ENCODE results near the gene SFXN4. TPM values are rescaled to one million over a fixed set of nuclear protein-coding genes. Genes with fewer than 3 reads are reported as not detected.
A peak's percentile ranks its signal among the peaks of the same experiment; 100 is the strongest.

The SFXN4 gene
- total RNA-seq, 3 donors from 2014 or later (not counting 1 experiment from before 2014, with no cell fraction given), result 5.5 to 13.7 (median 8.1) TPM

DNA sequence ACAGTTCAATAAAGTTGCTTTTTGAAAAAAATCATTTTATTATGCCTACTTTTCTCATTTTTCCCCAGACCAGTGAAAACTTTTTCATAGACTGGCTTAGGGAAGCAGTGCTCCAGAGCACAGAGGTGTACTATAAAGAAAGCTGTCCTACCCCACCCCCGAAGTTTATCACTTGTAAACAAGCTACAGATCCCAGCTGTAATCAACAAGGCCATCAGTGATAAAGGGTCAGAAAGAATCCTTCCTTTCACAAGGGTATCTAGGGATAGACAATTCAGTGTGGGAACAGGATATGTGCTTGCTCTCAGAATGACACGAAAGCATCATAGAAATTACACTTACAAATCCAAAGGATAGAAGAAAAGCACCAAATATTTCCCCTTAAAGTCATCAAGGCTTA, 8.6 kb upstream of the SFXN4 start:
- H3K4me3 ChIP-seq (ENCODE audit: low read length), result no peak overlapping the region
- Mint-ChIP-seq H3K9me3 (no peaks in the 10 kb centered on the region), H3K27me3 (ENCODE audit: low read depth in 2 of 2) (no peaks in the 10 kb centered on the region), H3K4me3 (no peak overlapping the region), H3K4me1 (peaks cover 6 to 13% of the 10 kb centered on the region in 2 donors), H3K27ac (no peak overlapping the region), H3K36me3 (no peaks in the 10 kb centered on the region)
- peaks cover 14% of the 10 kb centered on the region for H3K4me1 ChIP-seq (ENCODE audit: control insufficient read depth, insufficient read depth, low read length)
- ATAC-seq, result no peak
- H3K9me3 ChIP-seq (ENCODE audit: control insufficient read depth, insufficient read depth, low read length), result no peaks in the 10 kb centered on the region
- no peaks in the 10 kb centered on the region for H3K27me3 ChIP-seq (ENCODE audit: control insufficient read depth, insufficient read depth, low read length)
- 100% methylated on average over 2 of the region's 2 CpGs for WGBS (ENCODE audit: insufficient coverage)
- TF ChIP-seq, protein P1, sequence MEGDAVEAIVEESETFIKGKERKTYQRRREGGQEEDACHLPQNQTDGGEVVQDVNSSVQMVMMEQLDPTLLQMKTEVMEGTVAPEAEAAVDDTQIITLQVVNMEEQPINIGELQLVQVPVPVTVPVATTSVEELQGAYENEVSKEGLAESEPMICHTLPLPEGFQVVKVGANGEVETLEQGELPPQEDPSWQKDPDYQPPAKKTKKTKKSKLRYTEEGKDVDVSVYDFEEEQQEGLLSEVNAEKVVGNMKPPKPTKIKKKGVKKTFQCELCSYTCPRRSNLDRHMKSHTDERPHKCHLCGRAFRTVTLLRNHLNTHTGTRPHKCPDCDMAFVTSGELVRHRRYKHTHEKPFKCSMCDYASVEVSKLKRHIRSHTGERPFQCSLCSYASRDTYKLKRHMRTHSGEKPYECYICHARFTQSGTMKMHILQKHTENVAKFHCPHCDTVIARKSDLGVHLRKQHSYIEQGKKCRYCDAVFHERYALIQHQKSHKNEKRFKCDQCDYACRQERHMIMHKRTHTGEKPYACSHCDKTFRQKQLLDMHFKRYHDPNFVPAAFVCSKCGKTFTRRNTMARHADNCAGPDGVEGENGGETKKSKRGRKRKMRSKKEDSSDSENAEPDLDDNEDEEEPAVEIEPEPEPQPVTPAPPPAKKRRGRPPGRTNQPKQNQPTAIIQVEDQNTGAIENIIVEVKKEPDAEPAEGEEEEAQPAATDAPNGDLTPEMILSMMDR (IDR thresholded peaks at IDR 0.05), result no peak
- intact Hi-C loops (cut with micrococcal nuclease), result no loop called here
- peaks cover 36% of the 10 kb centered on the region for H3K36me3 ChIP-seq (ENCODE audit: control insufficient read depth, insufficient read depth, low read length)
- no peak for DNase-seq
- no peak overlapping the region for H3K27ac ChIP-seq (ENCODE audit: low read length)

- intact Hi-C loops (cut with micrococcal nuclease), result no loop called here
- TF ChIP-seq, protein P1 (IDR thresholded peaks at IDR 0.05), result no peak
- no peak for ATAC-seq
- H3K4me1 Mint-ChIP-seq, result peaks cover 15 to 17% of the 10 kb centered on the region in 2 donors
- Histone ChIP-seq H3K4me3 (ENCODE audit: low read length) (no peak overlapping the region), H3K27me3 (ENCODE audit: control insufficient read depth, insufficient read depth, low read length) (no peaks in the 10 kb centered on the region), H3K36me3 (ENCODE audit: control insufficient read depth, insufficient read depth, low read length) (peaks cover 32% of the 10 kb centered on the region), H3K9me3 (ENCODE audit: control insufficient read depth, insufficient read depth, low read length) (no peaks in the 10 kb centered on the region), H3K27ac (ENCODE audit: low read length) (no peak overlapping the region), H3K4me1 (ENCODE audit: control insufficient read depth, insufficient read depth, low read length) (peaks cover 18% of the 10 kb centered on the region)
- H3K9me3 Mint-ChIP-seq, result no peaks in the 10 kb centered on the region
- DNase-seq, result no peak
- 82% methylated on average over 8 of the region's 8 CpGs for whole genome bisulfite sequencing (ENCODE audit: insufficient coverage)
- no peaks in the 10 kb centered on the region for H3K27me3 Mint-ChIP-seq (ENCODE audit: low read depth in 2 of 2)
- H3K27ac Mint-ChIP-seq, result peak overlapping the region; percentile 77 to 94
- H3K4me3 Mint-ChIP-seq, result peak overlapping the region; percentile 89
- no peaks in the 10 kb centered on the region for H3K36me3 Mint-ChIP-seq
Measured at GRCh38 chr10:119167041-119167440, 1.5 kb upstream of the SFXN4 start.

- ATAC-seq (no peak), DNase-seq (no peak)
- Mint-ChIP-seq H3K4me3 (peak overlapping the region; percentile 89), H3K27ac (peak overlapping the region; percentile 77 to 94), H3K9me3 (no peaks in the 10 kb centered on the region), H3K4me1 (peaks cover 15 to 17% of the 10 kb centered on the region in 2 donors), H3K36me3 (no peaks in the 10 kb centered on the region), H3K27me3 (ENCODE audit: low read depth in 2 of 2) (no peaks in the 10 kb centered on the region)
- Histone ChIP-seq H3K27me3 (ENCODE audit: control insufficient read depth, insufficient read depth, low read length) (no peaks in the 10 kb centered on the region), H3K9me3 (ENCODE audit: control insufficient read depth, insufficient read depth, low read length) (no peaks in the 10 kb centered on the region), H3K4me1 (ENCODE audit: control insufficient read depth, insufficient read depth, low read length) (peaks cover 18% of the 10 kb centered on the region), H3K27ac (ENCODE audit: low read length) (no peak overlapping the region), H3K4me3 (ENCODE audit: low read length) (no peak overlapping the region), H3K36me3 (ENCODE audit: control insufficient read depth, insufficient read depth, low read length) (peaks cover 27% of the 10 kb centered on the region)
- intact Hi-C loops (cut with micrococcal nuclease), result no loop called here
- TF ChIP-seq, protein P1 (IDR thresholded peaks at IDR 0.05), result no peak
- WGBS (ENCODE audit: insufficient coverage), result 79% methylated on average over 8 of the region's 8 CpGs
Measured at GRCh38 chr10:119166564-119166963, 1.1 kb upstream of the SFXN4 start.

DNA sequence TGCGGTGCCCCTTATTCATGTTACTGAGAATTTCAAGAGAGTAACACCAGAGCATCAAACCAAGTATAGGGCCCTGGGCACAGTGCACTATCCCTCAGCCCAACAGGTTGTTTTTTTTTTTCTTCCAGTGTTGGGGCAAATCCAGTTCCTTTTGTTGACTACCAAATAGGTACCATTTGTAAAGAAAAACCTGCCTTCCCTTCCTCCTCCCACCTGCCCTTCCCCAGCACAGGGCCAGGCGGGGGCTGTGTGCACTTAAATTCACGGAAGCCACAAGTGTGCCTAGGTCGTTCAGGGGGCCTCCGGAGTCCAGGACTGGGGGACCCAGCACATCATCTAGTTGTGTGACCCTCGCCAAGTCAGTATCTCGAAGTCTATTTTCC, 595 bp upstream of the SFXN4 start:
- TF ChIP-seq, protein P1 (IDR thresholded peaks at IDR 0.05), result no peak
- H3K36me3 Mint-ChIP-seq, result no peaks in the 10 kb centered on the region
- Histone ChIP-seq H3K4me3 (ENCODE audit: low read length) (peak overlapping the region; percentile 72), H3K27ac (ENCODE audit: low read length) (peak overlapping the region; percentile 72), H3K9me3 (ENCODE audit: control insufficient read depth, insufficient read depth, low read length) (no peaks in the 10 kb centered on the region), H3K4me1 (ENCODE audit: control insufficient read depth, insufficient read depth, low read length) (peaks cover 18% of the 10 kb centered on the region), H3K36me3 (ENCODE audit: control insufficient read depth, insufficient read depth, low read length) (peaks cover 25% of the 10 kb centered on the region), H3K27me3 (ENCODE audit: control insufficient read depth, insufficient read depth, low read length) (no peaks in the 10 kb centered on the region)
- ATAC-seq (peak; percentile 0 to 6 (median 2)), DNase-seq (no peak)
- H3K27ac Mint-ChIP-seq, result peak overlapping the region; percentile 77 to 94
- no peaks in the 10 kb centered on the region for H3K27me3 Mint-ChIP-seq (ENCODE audit: low read depth in 2 of 2)
- intact Hi-C loops (cut with micrococcal nuclease), result no loop called here
- WGBS (ENCODE audit: insufficient coverage), result 69% methylated on average over 7 of the region's 7 CpGs
- no peaks in the 10 kb centered on the region for H3K9me3 Mint-ChIP-seq
- H3K4me3 Mint-ChIP-seq, result peak overlapping the region; percentile 89
- peaks cover 15 to 17% of the 10 kb centered on the region in 2 donors for H3K4me1 Mint-ChIP-seq
